Sigmoid colon (tissue), 7 donors: ENCODE data around the gene NCOA7. TPM values are rescaled to one million over a fixed set of nuclear protein-coding genes. Genes with fewer than 3 reads are reported as not detected.
A peak's percentile ranks its signal among the peaks of the same experiment; 100 is the strongest.

Source experiments
- DNase-seq: peaks from one replicate; pipeline ENCODE4 v3.0.0-alpha.2; 2019
- H3K27ac ChIP-seq, 4 donors: fragments of 200-600 bp; sonication (generic); one replicate each; pipeline ENCODE4 v1.5.1; 2016 to 2019; ENCODE audit warnings: mild to moderate bottlenecking in 1 of 4
- H3K27me3 ChIP-seq, 3 donors: fragments of 200-600 bp; sonication (generic); one replicate each; pipeline ENCODE4 v1.5.1; 2019; ENCODE audit warnings: mild to moderate bottlenecking in 1 of 3
- H3K36me3 ChIP-seq, 4 donors: fragments of 200-600 bp; sonication (generic); one replicate each; pipeline ENCODE4 v1.5.1; 2016 to 2019
- H3K4me1 ChIP-seq, 4 donors: fragments of 200-600 bp; sonication (generic); one replicate each; pipeline ENCODE4 v1.5.1; 2017 to 2019
- H3K4me3 ChIP-seq, 4 donors: fragments of 200-600 bp; sonication (generic); one replicate each; pipeline ENCODE4 v1.5.1; 2017 to 2019; ENCODE audit warnings: mild to moderate bottlenecking in 2 of 4, moderate library complexity in 1 of 4
- H3K9me3 ChIP-seq, 4 donors: fragments of 200-600 bp in 3 of 4; sonication (generic) in 3 of 4; one replicate each; pipeline versions ENCODE4 v1.5.1 to v1.6.1; 2013 to 2019
- EP300 ChIP-seq, 4 donors: sonication (generic); formaldehyde crosslinking; IDR thresholded peaks; one replicate each; pipeline ENCODE4 v1.6.1; 2017; ENCODE audit warnings: antibody characterized with exemption in 4 of 4
- POLR2A ChIP-seq, 2 donors: fragments of 450-650 bp; IDR thresholded peaks; one replicate each; pipeline ENCODE4 v1.6.1; 2016; ENCODE audit warnings: antibody characterized with exemption in 2 of 2, mild to moderate bottlenecking in 2 of 2, moderate library complexity in 2 of 2
- POLR2AphosphoS5 ChIP-seq, 4 donors: sonication (generic); formaldehyde crosslinking; IDR thresholded peaks; one replicate each; pipeline ENCODE4 v1.6.1; 2017; ENCODE audit warnings: antibody characterized with exemption in 4 of 4
- WGBS, 2 donors: extraction: QIAGEN DNeasy Blood & Tissue Kit; methylation state at CpG; one replicate each; pipeline ENCODE4 v1.1.7; 2013; 5-methylcytosine and 5-hydroxymethylcytosine counted together
- intact Hi-C: fragments of 100-400 bp; cut with DNase I; formaldehyde crosslinking; loops from one replicate; pipeline ENCODE4 v1.15.1; 2023
- polyA plus RNA-seq, 3 donors: library from polyadenylated mRNA; stranded (reverse); fragments of 200-250 nt; gene quantifications; one replicate each; pipeline ENCODE4 v1.2.3, GENCODE V29; 2013
- total RNA-seq, 4 donors: library from RNA; depleted of rRNA; stranded (reverse); fragments of >200 nt; gene quantifications; one replicate each; pipeline ENCODE4 v1.1.0, GENCODE V29; 2016
- TF ChIP-seq, protein P1 (sequence below), 4 experiments: fragments of 450-650 bp in 3 of 4; fragments of 200-600 bp in 1 of 4; IDR thresholded peaks; one replicate each; pipeline ENCODE4 v1.5.1; 2016 to 2019; ENCODE audit warnings: antibody characterized with exemption in 4 of 4, mild to moderate bottlenecking in 3 of 4, moderate library complexity in 2 of 4
- donor health status: healthy with polysubstance abuse.
- donor health status: Bipolar disorder and iron deficiency.
- donor health status: healthy.

The NCOA7 gene
- total and polyA plus RNA-seq, 7 donors = 15.6 to 48.3 (median 27.5) TPM

DNA sequence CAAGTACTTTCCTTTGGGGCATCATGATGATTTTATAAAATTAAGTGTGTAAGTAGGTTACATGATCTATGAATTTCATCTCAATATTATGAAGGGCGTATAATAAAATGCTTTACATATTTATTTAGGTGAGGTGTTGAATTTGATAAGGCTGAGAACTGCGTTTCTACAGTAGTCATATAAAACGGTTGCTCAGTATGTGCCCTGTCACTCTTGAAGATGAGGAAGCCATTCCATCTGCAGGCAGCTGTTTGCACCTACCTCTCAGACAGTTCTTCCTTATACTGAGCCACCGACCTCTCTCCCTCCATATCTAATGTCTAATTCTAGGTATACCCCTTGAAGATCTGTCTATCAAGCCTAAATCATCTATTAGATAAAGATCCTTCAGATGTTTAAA, 16.1 kb downstream of the NCOA7 start:
- Histone ChIP-seq H3K36me3 (no peaks in the 10 kb centered on the region), H3K4me3 (no peak overlapping the region), H3K27ac (no peak overlapping the region), H3K4me1 (peaks cover 0 to 3% (median 0%) of the 10 kb centered on the region in 4 donors), H3K9me3 (no peaks in the 10 kb centered on the region), H3K27me3 (no peaks in the 10 kb centered on the region)
- intact Hi-C loops = no loop called here
- DNase-seq = no peak
- no peak for TF ChIP-seq POLR2A (IDR thresholded peaks at IDR 0.05)
- TF ChIP-seq, protein P1, sequence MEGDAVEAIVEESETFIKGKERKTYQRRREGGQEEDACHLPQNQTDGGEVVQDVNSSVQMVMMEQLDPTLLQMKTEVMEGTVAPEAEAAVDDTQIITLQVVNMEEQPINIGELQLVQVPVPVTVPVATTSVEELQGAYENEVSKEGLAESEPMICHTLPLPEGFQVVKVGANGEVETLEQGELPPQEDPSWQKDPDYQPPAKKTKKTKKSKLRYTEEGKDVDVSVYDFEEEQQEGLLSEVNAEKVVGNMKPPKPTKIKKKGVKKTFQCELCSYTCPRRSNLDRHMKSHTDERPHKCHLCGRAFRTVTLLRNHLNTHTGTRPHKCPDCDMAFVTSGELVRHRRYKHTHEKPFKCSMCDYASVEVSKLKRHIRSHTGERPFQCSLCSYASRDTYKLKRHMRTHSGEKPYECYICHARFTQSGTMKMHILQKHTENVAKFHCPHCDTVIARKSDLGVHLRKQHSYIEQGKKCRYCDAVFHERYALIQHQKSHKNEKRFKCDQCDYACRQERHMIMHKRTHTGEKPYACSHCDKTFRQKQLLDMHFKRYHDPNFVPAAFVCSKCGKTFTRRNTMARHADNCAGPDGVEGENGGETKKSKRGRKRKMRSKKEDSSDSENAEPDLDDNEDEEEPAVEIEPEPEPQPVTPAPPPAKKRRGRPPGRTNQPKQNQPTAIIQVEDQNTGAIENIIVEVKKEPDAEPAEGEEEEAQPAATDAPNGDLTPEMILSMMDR (IDR thresholded peaks at IDR 0.05) = no peak
- no peak for TF ChIP-seq POLR2AphosphoS5 (IDR thresholded peaks at IDR 0.05)
- TF ChIP-seq EP300 (IDR thresholded peaks at IDR 0.05) = no peak
- 14 to 46% methylated on average over 4 of the region's 4 CpGs for WGBS, 2 donors

DNA sequence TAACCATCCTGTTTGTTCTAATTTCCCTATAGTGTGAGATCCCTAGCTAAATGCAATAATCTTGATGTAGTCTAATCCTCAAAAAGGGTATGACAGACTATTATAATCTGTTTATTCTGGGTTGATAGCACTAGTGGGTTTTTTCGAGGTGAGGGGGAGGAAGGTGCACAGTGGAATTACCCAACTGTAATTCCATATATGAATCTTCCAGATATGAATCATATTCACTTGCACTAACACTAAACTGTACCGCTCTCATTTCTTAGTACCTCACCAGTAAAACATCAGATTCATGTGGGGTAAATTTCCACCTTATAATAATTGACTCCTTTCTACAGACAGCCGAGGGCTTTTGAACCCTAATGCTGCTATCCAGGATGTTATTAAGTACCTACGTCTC, 16.5 kb downstream of the NCOA7 start:
- intact Hi-C loops = no loop called here
- Histone ChIP-seq H3K27ac (no peak overlapping the region), H3K4me1 (peaks cover 0 to 7% (median 3%) of the 10 kb centered on the region in 4 donors), H3K9me3 (no peaks in the 10 kb centered on the region), H3K4me3 (no peak overlapping the region), H3K36me3 (no peaks in the 10 kb centered on the region), H3K27me3 (no peaks in the 10 kb centered on the region)
- TF ChIP-seq POLR2AphosphoS5 (IDR thresholded peaks at IDR 0.05) = no peak
- TF ChIP-seq, protein P1 (IDR thresholded peaks at IDR 0.05) = no peak
- 82 to 89% methylated on average over 4 of the region's 4 CpGs for WGBS, 2 donors
- no peak for DNase-seq

DNA sequence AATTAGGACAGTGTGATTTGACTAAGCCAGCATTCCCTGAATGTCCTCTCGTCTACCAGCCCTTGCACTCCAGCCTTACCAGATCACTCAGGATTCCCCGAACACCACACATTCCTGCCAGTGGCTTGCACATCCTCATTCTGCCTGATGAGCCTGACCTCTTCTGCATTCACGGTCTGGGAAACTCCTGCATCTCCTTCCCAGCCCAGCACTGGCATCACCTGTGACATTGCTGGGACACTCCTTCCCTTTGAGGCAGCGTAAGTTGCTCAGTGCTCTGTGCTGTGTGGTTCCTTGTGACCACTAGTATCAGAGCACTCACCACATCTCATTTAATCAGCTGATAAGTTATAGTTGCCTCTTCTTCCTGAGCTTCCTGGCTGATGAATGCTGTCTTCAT, 17.3 kb downstream of the NCOA7 start:
- no peak overlapping the region for H3K27ac ChIP-seq
- intact Hi-C loops = no loop called here

DNA sequence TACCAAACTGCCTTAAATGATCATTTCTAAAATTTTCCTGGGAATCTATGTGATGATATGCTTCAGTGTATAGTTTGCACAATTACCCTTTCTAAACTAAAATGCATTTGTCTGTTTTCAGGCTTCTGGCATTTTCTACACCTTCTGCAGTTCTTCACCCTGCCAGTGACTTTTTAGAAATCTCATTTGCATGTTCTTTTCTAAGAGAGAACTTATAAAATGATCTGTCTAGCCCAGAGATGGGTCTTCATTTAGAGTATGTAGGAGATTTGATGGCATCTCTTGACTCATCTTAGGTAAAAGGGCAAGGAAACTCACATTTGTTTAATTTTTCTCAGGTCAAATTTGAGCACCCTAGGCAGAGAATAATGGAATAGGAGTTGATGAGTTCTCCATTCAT, 17.8 kb downstream of the NCOA7 start:
- Histone ChIP-seq H3K27ac (no peak overlapping the region), H3K36me3 (no peaks in the 10 kb centered on the region), H3K27me3 (no peaks in the 10 kb centered on the region), H3K4me1 (peaks cover 0 to 15% (median 9%) of the 10 kb centered on the region in 4 donors), H3K4me3 (no peak overlapping the region), H3K9me3 (no peaks in the 10 kb centered on the region)
- TF ChIP-seq, protein P1 (IDR thresholded peaks at IDR 0.05) = no peak
- TF ChIP-seq EP300 (IDR thresholded peaks at IDR 0.05) (no peak), POLR2AphosphoS5 (IDR thresholded peaks at IDR 0.05) (no peak), POLR2A (IDR thresholded peaks at IDR 0.05) (no peak)
- intact Hi-C loops = no loop called here
- no peak for DNase-seq

More for the DNA sequence above, 17.3 kb downstream of the NCOA7 start:
- 78 to 88% methylated on average over 4 of the region's 4 CpGs for WGBS, 2 donors
- TF ChIP-seq, protein P1 (IDR thresholded peaks at IDR 0.05) = no peak
- TF ChIP-seq POLR2A (IDR thresholded peaks at IDR 0.05) = no peak
- TF ChIP-seq EP300 (IDR thresholded peaks at IDR 0.05) = no peak
- TF ChIP-seq POLR2AphosphoS5 (IDR thresholded peaks at IDR 0.05) = no peak
- no peaks in the 10 kb centered on the region for H3K36me3 ChIP-seq
- H3K4me1 ChIP-seq = peaks cover 0 to 14% (median 9%) of the 10 kb centered on the region in 4 donors
- H3K27me3 ChIP-seq = no peaks in the 10 kb centered on the region
- no peak for DNase-seq
- no peak overlapping the region for H3K4me3 ChIP-seq
- no peaks in the 10 kb centered on the region for H3K9me3 ChIP-seq

DNA sequence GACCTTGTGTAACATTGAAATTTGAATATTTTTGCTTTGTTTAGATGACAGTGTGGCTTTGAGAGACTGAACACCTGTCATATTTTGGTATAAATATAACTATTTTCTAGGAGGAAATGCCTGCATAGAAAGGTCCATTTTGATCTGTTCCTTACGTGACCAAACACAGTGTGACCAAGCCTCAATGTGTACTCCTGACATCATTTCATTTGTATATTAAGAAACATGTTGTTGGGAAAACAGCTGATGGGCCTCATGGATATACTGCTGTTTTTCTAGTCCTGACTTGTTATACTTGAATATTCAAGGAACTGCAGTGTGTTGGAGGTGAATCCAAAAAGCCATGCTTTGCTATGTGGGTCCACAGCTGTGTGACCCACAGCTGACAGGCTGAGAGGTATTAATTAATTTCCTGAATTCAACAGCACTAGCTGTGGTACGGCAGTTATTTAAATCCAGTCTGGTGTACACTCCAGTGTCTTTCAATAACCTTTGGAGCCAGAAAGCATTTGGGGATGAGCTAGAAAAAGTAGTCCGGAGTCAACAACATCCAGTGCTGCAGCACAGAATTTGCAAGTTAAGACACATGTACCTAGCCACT, 18.9 kb downstream of the NCOA7 start:
- Histone ChIP-seq H3K4me3 (no peak overlapping the region), H3K36me3 (no peaks in the 10 kb centered on the region), H3K27me3 (no peaks in the 10 kb centered on the region), H3K4me1 (peaks cover 0 to 15% (median 9%) of the 10 kb centered on the region in 4 donors), H3K9me3 (no peaks in the 10 kb centered on the region), H3K27ac (peak overlapping the region in 1 of 4 donors; percentile 15)
- no peak for DNase-seq
- TF ChIP-seq EP300 (IDR thresholded peaks at IDR 0.05) (no peak), POLR2A (IDR thresholded peaks at IDR 0.05) (no peak), POLR2AphosphoS5 (IDR thresholded peaks at IDR 0.05) (no peak)
- TF ChIP-seq, protein P1 (IDR thresholded peaks at IDR 0.05) = no peak
- 87 to 93% methylated on average over 3 of the region's 3 CpGs for WGBS, 2 donors
- intact Hi-C loops = no loop called here
